AG04449 (cell line): ENCODE results near the gene AAMDC.
A peak's percentile ranks its signal among the peaks of the same experiment; 100 is the strongest.
"Not testable (repeated sequence)": the region's sequence is repeated elsewhere in the genome, so short reads cannot be mapped to it uniquely, and the experiment has no call there.

ENCODE experiments used
- CTCF ChIA-PET: fragments of 350-600 bp; formaldehyde crosslinking; extraction: SDS; loops from one replicate; lab custom pipeline; 2021; ENCODE audit warnings: antibody characterized with exemption; lab: Yijun Ruan, JAX
- POLR2A ChIA-PET: fragments of 400-600, 350-600 bp; formaldehyde crosslinking; extraction: SDS; loops from one replicate; lab custom pipeline; 2020; ENCODE audit warnings: antibody characterized with exemption, inconsistent platforms; lab: Yijun Ruan, JAX
- DNase-seq: peaks from one replicate; pipeline ENCODE4 v3.0.0-alpha.2; 2010; ENCODE audit warnings: low read depth, low spot score
- H3K4me3 ChIP-seq: 2 replicates; pipeline ENCODE4 v1.5.1; 2011; ENCODE audit warnings: low read depth, mild to moderate bottlenecking, control low read depth, low read length
- TF ChIP-seq, protein P1 (sequence below): IDR thresholded peaks from one replicate; pipeline ENCODE4 v1.5.1; 2011; ENCODE audit warnings: mild to moderate bottlenecking, moderate library complexity, low read length, control low read depth, inconsistent platforms; ENCODE audit not compliant: insufficient read depth; ENCODE audit errors: missing control alignments

Gene AAMDC

DNA sequence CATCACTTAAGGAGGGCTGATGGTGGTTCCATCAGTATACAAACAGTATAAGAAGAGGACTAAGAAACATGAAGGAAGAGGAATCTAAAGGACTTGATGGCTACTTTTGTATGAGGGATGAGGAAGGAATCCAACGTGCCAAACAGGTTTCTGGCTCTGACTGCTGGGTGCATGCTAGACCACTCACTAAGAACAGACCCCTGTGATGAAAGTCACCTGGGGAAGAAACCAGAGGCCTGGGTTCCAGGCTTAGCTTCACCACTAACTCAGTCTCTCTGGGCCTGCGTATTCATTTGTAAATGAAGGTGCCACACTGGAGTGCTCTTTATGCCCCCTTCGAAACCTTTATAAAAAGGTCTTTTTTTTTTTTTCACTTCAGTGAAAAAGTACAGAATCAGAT, 55.1 kb downstream of the AAMDC start:
- no peak overlapping the region for H3K4me3 ChIP-seq
- POLR2A ChIA-PET, result no interaction called here

DNA sequence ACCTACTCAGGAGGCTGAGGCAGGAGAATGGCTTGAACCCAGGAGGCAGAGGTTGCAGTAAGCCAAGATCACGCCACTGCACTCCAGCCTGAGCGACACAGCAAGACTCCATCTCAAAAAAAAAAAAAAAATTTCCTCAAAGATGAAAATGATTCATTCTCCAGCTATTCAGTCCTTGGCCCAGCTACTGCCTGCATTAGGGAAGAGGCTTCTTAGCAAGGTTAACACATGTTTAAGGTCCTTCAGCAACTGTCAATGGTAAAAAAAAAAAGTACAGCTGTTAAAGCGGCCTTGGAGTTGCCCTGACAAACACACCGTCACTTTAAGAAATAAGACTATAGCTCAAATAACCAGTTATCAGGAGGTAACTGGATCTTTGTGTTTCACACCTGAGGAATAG, 57.3 kb downstream of the AAMDC start:
- not testable (repeated sequence) for H3K4me3 ChIP-seq
- DNase-seq, result peak; percentile 33
- ChIA-PET CTCF (interaction anchor here (1.2 kb wide), 1 partner anchor 58 kb away, joined by 3 read pairs; the partner anchor contains the start of gene RSF1), POLR2A (interaction anchor here (0.9 kb wide), 1 partner anchor 116 kb away, joined by 5 read pairs; the partner anchor contains the start of gene INTS4)

More for the DNA sequence above, 55.1 kb downstream of the AAMDC start:
- TF ChIP-seq, protein P1, sequence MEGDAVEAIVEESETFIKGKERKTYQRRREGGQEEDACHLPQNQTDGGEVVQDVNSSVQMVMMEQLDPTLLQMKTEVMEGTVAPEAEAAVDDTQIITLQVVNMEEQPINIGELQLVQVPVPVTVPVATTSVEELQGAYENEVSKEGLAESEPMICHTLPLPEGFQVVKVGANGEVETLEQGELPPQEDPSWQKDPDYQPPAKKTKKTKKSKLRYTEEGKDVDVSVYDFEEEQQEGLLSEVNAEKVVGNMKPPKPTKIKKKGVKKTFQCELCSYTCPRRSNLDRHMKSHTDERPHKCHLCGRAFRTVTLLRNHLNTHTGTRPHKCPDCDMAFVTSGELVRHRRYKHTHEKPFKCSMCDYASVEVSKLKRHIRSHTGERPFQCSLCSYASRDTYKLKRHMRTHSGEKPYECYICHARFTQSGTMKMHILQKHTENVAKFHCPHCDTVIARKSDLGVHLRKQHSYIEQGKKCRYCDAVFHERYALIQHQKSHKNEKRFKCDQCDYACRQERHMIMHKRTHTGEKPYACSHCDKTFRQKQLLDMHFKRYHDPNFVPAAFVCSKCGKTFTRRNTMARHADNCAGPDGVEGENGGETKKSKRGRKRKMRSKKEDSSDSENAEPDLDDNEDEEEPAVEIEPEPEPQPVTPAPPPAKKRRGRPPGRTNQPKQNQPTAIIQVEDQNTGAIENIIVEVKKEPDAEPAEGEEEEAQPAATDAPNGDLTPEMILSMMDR, result no peak
- no peak for DNase-seq
- CTCF ChIA-PET, result interaction anchor here (1.2 kb wide), 1 partner anchor 170 kb away, joined by 3 read pairs; no protein-coding TSS in a partner anchor

- TF ChIP-seq, protein P1, result no peak
- no peak overlapping the region for H3K4me3 ChIP-seq
- DNase-seq, result no peak
- POLR2A ChIA-PET, result no interaction called here
- CTCF ChIA-PET, result interaction anchor here (1.2 kb wide), 1 partner anchor 59 kb away, joined by 3 read pairs; the partner anchor contains the start of gene RSF1
Measured at GRCh38 chr11:77879218-77879617, 58.3 kb downstream of the AAMDC start.

- H3K4me3 ChIP-seq, result no peak overlapping the region
- DNase-seq, result no peak
- POLR2A ChIA-PET, result interaction anchor here (0.7 to 1.0 kb wide), 2 partner anchors 17 to 61 kb away, joined by 3 read pairs; no protein-coding TSS in a partner anchor
- CTCF ChIA-PET, result interaction anchor here (0.8 to 0.9 kb wide), 2 partner anchors 10 to 16 kb away, joined by 3 read pairs; no protein-coding TSS in a partner anchor
- TF ChIP-seq, protein P1, result no peak
Measured at GRCh38 chr11:77882396-77882795, 61.5 kb downstream of the AAMDC start.

GRCh38 chr11:77883775-77884174, 62.8 kb downstream of the AAMDC start:
- no peak for DNase-seq
- TF ChIP-seq, protein P1, result no peak
- H3K4me3 ChIP-seq, result no peak overlapping the region
- CTCF ChIA-PET, result no interaction called here
- POLR2A ChIA-PET, result no interaction called here

GRCh38 chr11:77884186-77884828, 63.4 kb downstream of the AAMDC start:
- peak; percentile 65 for DNase-seq
- H3K4me3 ChIP-seq, result no peak overlapping the region
- TF ChIP-seq, protein P1, result no peak
- POLR2A ChIA-PET, result no interaction called here
- CTCF ChIA-PET, result no interaction called here

DNA sequence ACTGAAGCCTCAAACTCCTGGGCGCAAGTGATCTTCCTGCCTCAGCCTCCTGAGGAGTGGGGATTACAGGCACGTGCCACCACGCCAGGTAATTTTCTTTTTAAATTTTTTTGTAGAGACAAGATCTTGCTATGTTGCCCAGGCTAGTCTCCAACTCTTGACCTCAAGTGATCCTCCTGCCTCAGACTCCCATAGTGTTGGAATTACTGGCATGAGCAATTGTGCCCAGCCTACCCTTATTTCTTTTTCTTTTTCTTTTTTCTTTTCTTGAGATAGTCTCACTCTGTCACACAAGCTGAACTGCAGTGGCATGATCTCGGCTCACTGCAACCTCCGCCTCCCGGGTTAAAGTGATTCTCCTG, 63.9 kb downstream of the AAMDC start:
- DNase-seq, result no peak
- ChIA-PET POLR2A (no interaction called here), CTCF (interaction anchor here (0.7 kb wide), 1 partner anchor 115 kb away, joined by 3 read pairs; no protein-coding TSS in a partner anchor)
- TF ChIP-seq, protein P1, result no peak
- H3K4me3 ChIP-seq, result no peak overlapping the region
